Testis (tissue), 2 donors: ENCODE data around the gene PLEKHD1.

ENCODE experiments used
- POLR2A ChIP-seq: fragments of 450-650 bp; IDR thresholded peaks from one replicate; pipeline ENCODE4 v1.6.1; 2017; ENCODE audit warnings: antibody characterized with exemption, mild to moderate bottlenecking, moderate library complexity
- TF ChIP-seq, protein P1 (sequence below), 3 experiments: fragments of 450-650 bp in 2 of 3; fragments of 200-600 bp in 1 of 3; sonication (generic) in 1 of 3; IDR thresholded peaks; one replicate each; pipeline ENCODE4 v1.5.1; 2016 to 2019; ENCODE audit warnings: antibody characterized with exemption in 3 of 3, mild to moderate bottlenecking in 2 of 3, moderate library complexity in 1 of 3

DNA sequence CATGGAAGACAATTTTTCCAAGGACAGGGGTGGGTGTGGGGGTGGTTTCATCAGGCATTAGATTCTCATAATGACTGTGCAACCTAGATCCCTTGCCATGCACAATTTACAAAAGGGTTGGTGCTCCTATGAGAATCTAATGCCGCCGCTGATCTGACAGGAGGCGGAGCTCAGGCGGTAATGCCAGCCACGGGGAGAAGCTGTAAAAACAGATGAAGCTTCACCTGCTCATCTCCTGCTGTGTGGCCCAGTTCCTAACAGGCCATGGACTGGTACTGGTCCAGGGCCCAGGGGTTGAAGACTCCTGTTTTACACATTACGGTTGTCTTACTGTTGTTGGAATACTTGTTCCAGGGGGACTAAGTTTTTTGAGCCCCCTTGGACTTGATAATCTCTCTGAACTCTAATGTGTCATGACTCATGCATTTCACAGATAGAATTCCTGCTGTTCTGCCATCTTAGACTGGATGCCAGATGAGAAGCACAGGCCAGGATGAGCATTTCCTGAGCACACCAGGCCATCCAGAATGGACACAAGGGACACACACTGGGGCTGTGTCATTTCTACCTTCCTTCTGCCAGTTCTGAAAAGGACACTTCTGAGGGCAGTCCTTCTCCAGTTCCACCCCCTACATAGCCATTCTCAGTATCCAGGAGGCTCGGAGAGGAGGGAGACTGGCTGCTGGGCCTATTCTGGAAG lies 5.8 kb downstream of the PLEKHD1 start:
- TF ChIP-seq POLR2A: no peak
- TF ChIP-seq, protein P1, sequence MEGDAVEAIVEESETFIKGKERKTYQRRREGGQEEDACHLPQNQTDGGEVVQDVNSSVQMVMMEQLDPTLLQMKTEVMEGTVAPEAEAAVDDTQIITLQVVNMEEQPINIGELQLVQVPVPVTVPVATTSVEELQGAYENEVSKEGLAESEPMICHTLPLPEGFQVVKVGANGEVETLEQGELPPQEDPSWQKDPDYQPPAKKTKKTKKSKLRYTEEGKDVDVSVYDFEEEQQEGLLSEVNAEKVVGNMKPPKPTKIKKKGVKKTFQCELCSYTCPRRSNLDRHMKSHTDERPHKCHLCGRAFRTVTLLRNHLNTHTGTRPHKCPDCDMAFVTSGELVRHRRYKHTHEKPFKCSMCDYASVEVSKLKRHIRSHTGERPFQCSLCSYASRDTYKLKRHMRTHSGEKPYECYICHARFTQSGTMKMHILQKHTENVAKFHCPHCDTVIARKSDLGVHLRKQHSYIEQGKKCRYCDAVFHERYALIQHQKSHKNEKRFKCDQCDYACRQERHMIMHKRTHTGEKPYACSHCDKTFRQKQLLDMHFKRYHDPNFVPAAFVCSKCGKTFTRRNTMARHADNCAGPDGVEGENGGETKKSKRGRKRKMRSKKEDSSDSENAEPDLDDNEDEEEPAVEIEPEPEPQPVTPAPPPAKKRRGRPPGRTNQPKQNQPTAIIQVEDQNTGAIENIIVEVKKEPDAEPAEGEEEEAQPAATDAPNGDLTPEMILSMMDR (IDR thresholded peaks at IDR 0.05): no peak
